DOHH2 (cell line): Measurements from ENCODE around the gene CHST5.

Experiments
- EZH2phosphoT487 ChIP-seq: fragments of 200-600 bp; sonication (generic); IDR thresholded peaks from 2 replicates; pipeline ENCODE4 v1.6.1; 2017; ENCODE audit warnings: borderline replicate concordance, mild to moderate bottlenecking, antibody characterized with exemption, low read length, moderate library complexity, mixed read lengths
- TF ChIP-seq, protein P1 (sequence below): fragments of 200-600 bp; sonication (generic); IDR thresholded peaks from one replicate; pipeline ENCODE4 v1.5.1; 2014; ENCODE audit warnings: antibody characterized with exemption, mild to moderate bottlenecking, low read depth, low read length; ENCODE audit not compliant: poor library complexity, severe bottlenecking

DNA sequence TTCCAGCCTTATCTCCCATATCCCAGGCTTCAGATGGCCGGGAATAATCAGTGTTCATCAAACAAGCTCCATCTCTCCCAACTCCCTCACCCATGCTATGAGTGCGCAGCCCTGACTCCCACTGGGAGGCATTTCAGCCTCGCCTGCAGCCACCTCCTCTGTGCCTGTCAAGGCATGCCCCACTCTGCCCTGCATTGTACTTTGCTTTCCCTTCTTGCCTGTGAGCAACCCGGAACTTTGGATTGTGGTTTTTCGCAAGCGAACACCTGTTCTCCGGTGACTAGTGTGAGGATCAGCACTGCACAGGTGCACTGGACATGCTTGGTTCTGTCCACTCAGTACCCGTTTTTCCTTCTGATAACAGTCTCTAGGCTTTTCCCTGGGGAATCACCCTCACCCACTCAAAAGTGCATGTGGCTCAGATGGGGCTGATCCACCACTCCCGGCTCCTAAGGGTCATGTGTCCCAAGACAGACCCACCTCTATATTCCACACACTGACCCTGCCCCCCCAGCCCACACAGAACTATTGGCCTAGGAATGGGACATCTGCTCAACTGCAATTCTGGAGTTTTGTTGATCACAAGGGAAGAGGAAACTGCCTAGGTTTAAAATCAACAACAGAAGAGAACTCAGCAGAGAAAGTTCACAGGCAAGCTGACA is 49.8 kb downstream of the CHST5 start:
- TF ChIP-seq, protein P1, sequence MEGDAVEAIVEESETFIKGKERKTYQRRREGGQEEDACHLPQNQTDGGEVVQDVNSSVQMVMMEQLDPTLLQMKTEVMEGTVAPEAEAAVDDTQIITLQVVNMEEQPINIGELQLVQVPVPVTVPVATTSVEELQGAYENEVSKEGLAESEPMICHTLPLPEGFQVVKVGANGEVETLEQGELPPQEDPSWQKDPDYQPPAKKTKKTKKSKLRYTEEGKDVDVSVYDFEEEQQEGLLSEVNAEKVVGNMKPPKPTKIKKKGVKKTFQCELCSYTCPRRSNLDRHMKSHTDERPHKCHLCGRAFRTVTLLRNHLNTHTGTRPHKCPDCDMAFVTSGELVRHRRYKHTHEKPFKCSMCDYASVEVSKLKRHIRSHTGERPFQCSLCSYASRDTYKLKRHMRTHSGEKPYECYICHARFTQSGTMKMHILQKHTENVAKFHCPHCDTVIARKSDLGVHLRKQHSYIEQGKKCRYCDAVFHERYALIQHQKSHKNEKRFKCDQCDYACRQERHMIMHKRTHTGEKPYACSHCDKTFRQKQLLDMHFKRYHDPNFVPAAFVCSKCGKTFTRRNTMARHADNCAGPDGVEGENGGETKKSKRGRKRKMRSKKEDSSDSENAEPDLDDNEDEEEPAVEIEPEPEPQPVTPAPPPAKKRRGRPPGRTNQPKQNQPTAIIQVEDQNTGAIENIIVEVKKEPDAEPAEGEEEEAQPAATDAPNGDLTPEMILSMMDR: no peak
- no peak for TF ChIP-seq EZH2phosphoT487
